ENCODE data around the gene MYLK.

GRCh38 chr3:123831420-123831819, 52.7 kb downstream of the MYLK start:
- TF ChIP-seq ZBTB33 (CRISPR knock-in tag; IDR thresholded peaks at IDR 0.05): no peak
- TF ChIP-seq POLR2A (conservative IDR thresholded peaks at IDR 0.05): no peak
- no peak for TF ChIP-seq GABPA (tag; conservative IDR thresholded peaks at IDR 0.05; ENCODE audit: low read depth)
- TF ChIP-seq REST (IDR thresholded peaks at IDR 0.05; ENCODE audit: borderline replicate concordance): no peak
- TF ChIP-seq REST (CRISPR knock-in tag; IDR thresholded peaks at IDR 0.05; ENCODE audit: low read depth): no peak
- TF ChIP-seq USF2 (CRISPR knock-in tag; IDR thresholded peaks at IDR 0.05): no peak
- no peak for TF ChIP-seq ZNF217 (CRISPR knock-in tag; IDR thresholded peaks at IDR 0.05)
- TF ChIP-seq ZNF707 (CRISPR knock-in tag; conservative IDR thresholded peaks at IDR 0.05): no peak
- no peak for TF ChIP-seq TBL1XR1 (IDR thresholded peaks at IDR 0.05; ENCODE audit: low read length in 2 of 2)
- no peak for TF ChIP-seq SMAD1 (IDR thresholded peaks at IDR 0.05; ENCODE audit: low read depth, low read length, partially characterized antibody)
- no peak for TF ChIP-seq SRF (CRISPR knock-in tag; IDR thresholded peaks at IDR 0.05)
- no peak for TF ChIP-seq PURB (CRISPR knock-in tag; IDR thresholded peaks at IDR 0.05; ENCODE audit: low read depth)

Data from K562 (cell line).